ENCODE results near the gene RHBDD1. TPM values are rescaled to one million over a fixed set of nuclear protein-coding genes. Genes with fewer than 3 reads are reported as not detected.

The RHBDD1 gene
- total and polyA plus RNA-seq, 8 donors, result 22.8 to 40.1 (median 25.3) TPM

GRCh38 chr2:226973816-226974215, 138.0 kb downstream of the RHBDD1 start:
- TF ChIP-seq CTCF (IDR thresholded peaks at IDR 0.05), result no peak
- no peaks in the 10 kb centered on the region for H3K27me3 ChIP-seq
- DNase-seq (no peak), ATAC-seq (no peak)
- H3K36me3 ChIP-seq, result no peaks in the 10 kb centered on the region
- H3K4me1 ChIP-seq, result no peaks in the 10 kb centered on the region
- no peak overlapping the region for H3K27ac ChIP-seq
- no peak overlapping the region for H3K4me3 ChIP-seq
- no peaks in the 10 kb centered on the region for H3K9me3 ChIP-seq
- intact Hi-C loops (cut with DNase I), result loop anchor here in 1 of 2 donors (10.0 kb wide), 1 partner anchor 139 kb away; the partner anchor contains the start of gene RHBDD1

- no peak for DNase-seq
- H3K4me3 ChIP-seq, result no peak overlapping the region
- intact Hi-C loops (cut with DNase I), result loop anchor here in 1 of 2 donors (10.0 kb wide), 1 partner anchor 143 kb away; the partner anchor contains the start of gene RHBDD1
- ATAC-seq, result no peak
- H3K9me3 ChIP-seq, result no peaks in the 10 kb centered on the region
- no peaks in the 10 kb centered on the region for H3K4me1 ChIP-seq
- no peak overlapping the region for H3K27ac ChIP-seq
- no peaks in the 10 kb centered on the region for H3K36me3 ChIP-seq
- H3K27me3 ChIP-seq, result no peaks in the 10 kb centered on the region
- TF ChIP-seq CTCF (IDR thresholded peaks at IDR 0.05), result no peak
Observed at GRCh38 chr2:226977775-226978190, 141.9 kb downstream of the RHBDD1 start.

GRCh38 chr2:226978300-226978699, 142.4 kb downstream of the RHBDD1 start:
- Histone ChIP-seq H3K36me3 (no peaks in the 10 kb centered on the region), H3K27ac (no peak overlapping the region), H3K4me3 (no peak overlapping the region), H3K4me1 (no peaks in the 10 kb centered on the region), H3K9me3 (no peaks in the 10 kb centered on the region), H3K27me3 (no peaks in the 10 kb centered on the region)
- ATAC-seq, result no peak
- no peak for TF ChIP-seq CTCF (IDR thresholded peaks at IDR 0.05)
- intact Hi-C loops (cut with DNase I), result loop anchor here in 1 of 2 donors (10.0 kb wide), 1 partner anchor 143 kb away; the partner anchor contains the start of gene RHBDD1
- no peak for DNase-seq

GRCh38 chr2:226979004-226979403, 143.2 kb downstream of the RHBDD1 start:
- H3K27ac ChIP-seq, result no peak overlapping the region
- H3K27me3 ChIP-seq, result no peaks in the 10 kb centered on the region
- no peak for DNase-seq
- no peak for ATAC-seq
- H3K4me1 ChIP-seq, result no peaks in the 10 kb centered on the region
- no peaks in the 10 kb centered on the region for H3K9me3 ChIP-seq
- intact Hi-C loops (cut with DNase I), result loop anchor here in 1 of 2 donors (10.0 kb wide), 1 partner anchor 144 kb away; the partner anchor contains the start of gene RHBDD1
- H3K4me3 ChIP-seq, result no peak overlapping the region
- no peak for TF ChIP-seq CTCF (IDR thresholded peaks at IDR 0.05)
- H3K36me3 ChIP-seq, result no peaks in the 10 kb centered on the region

GRCh38 chr2:226981791-226982326, 146.0 kb downstream of the RHBDD1 start:
- Histone ChIP-seq H3K27ac (no peak overlapping the region), H3K9me3 (no peaks in the 10 kb centered on the region), H3K36me3 (no peaks in the 10 kb centered on the region), H3K4me3 (no peak overlapping the region), H3K4me1 (no peaks in the 10 kb centered on the region), H3K27me3 (no peaks in the 10 kb centered on the region)
- ATAC-seq (no peak), DNase-seq (no peak)
- TF ChIP-seq CTCF (IDR thresholded peaks at IDR 0.05), result no peak
- intact Hi-C loops (cut with DNase I), result no loop called here
